ENCODE results near the gene CROCC2.

- TF ChIP-seq ZNF677 (tag by site-specific recombination; IDR thresholded peaks at IDR 0.05) (no peak), ZNF747 (tag by site-specific recombination; IDR thresholded peaks at IDR 0.05) (no peak), ZNF521 (tag by site-specific recombination; IDR thresholded peaks at IDR 0.05) (no peak), CTCF (tag by site-specific recombination; IDR thresholded peaks at IDR 0.05) (no peak), WT1 (tag by site-specific recombination; IDR thresholded peaks at IDR 0.05) (no peak), ZNF513 (tag by site-specific recombination; IDR thresholded peaks at IDR 0.05) (no peak), ZNF791 (tag by site-specific recombination; IDR thresholded peaks at IDR 0.05) (no peak), ZNF560 (tag by site-specific recombination; IDR thresholded peaks at IDR 0.05; ENCODE audit: borderline replicate concordance) (no peak), ZNF701 (tag by site-specific recombination; IDR thresholded peaks at IDR 0.05) (no peak), ZNF132 (tag by site-specific recombination; IDR thresholded peaks at IDR 0.05; ENCODE audit: borderline replicate concordance) (no peak)
Observed at GRCh38 chr2:240988571-240989271, 82.6 kb downstream of the CROCC2 start.
